ENCODE measurements around the gene GNLY.

DNA sequence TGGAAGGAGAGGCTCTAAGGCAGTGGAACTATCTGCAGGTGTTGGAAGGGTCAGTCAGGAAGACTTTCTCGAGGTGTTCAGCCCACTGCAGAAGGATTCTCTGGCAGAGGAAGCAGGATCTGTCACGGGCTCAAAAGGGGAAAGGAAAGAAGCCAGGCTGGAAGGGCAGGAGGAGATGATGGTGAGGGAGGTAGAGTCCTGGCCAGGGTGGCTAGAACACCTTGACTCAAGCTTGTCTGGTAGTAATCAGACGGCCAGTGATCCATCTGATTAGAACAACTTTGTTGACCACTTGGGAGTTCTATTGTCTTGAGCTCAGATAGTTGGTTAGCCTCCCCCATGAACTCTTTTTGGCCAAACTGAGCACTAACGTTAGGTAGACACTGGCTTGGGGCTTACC, 49.9 kb downstream of the GNLY start:
- TF ChIP-seq, protein P1, sequence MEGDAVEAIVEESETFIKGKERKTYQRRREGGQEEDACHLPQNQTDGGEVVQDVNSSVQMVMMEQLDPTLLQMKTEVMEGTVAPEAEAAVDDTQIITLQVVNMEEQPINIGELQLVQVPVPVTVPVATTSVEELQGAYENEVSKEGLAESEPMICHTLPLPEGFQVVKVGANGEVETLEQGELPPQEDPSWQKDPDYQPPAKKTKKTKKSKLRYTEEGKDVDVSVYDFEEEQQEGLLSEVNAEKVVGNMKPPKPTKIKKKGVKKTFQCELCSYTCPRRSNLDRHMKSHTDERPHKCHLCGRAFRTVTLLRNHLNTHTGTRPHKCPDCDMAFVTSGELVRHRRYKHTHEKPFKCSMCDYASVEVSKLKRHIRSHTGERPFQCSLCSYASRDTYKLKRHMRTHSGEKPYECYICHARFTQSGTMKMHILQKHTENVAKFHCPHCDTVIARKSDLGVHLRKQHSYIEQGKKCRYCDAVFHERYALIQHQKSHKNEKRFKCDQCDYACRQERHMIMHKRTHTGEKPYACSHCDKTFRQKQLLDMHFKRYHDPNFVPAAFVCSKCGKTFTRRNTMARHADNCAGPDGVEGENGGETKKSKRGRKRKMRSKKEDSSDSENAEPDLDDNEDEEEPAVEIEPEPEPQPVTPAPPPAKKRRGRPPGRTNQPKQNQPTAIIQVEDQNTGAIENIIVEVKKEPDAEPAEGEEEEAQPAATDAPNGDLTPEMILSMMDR (IDR thresholded peaks at IDR 0.05) = no peak
- TF ChIP-seq POLR2AphosphoS5 (IDR thresholded peaks at IDR 0.05) = no peak

All from upper lobe of left lung (tissue), 4 donors.